ENCODE data around the gene UBA52. TPM values are rescaled to one million over a fixed set of nuclear protein-coding genes. Genes with fewer than 3 reads are reported as not detected.

UBA52 gene
- total and polyA plus RNA-seq, 2 experiments from 2014 or later = 470 to 561 TPM

- H3K36me3 ChIP-seq (replicated peaks; ENCODE audit: insufficient read depth, low read depth) = no peaks in the 10 kb centered on the region
- DNase-seq (ENCODE audit: low spot score) = no peak
- H2AFZ ChIP-seq = no peak overlapping the region
- TF ChIP-seq EZH2phosphoT487 (IDR thresholded peaks at IDR 0.05; ENCODE audit: low read depth, severe bottlenecking, unreplicated experiment) = no peak
- H3K27ac ChIP-seq = no peak overlapping the region
- no peaks in the 10 kb centered on the region for H4K20me1 ChIP-seq (ENCODE audit: insufficient read depth, poor library complexity, severe bottlenecking)
- H3K4me3 ChIP-seq = no peak overlapping the region
- no peaks in the 10 kb centered on the region for H3K9me2 ChIP-seq (replicated peaks; ENCODE audit: insufficient read depth)
- no peaks in the 10 kb centered on the region for H3K9me3 ChIP-seq (ENCODE audit: low read depth)
- no peak overlapping the region for H3K4me2 ChIP-seq
- H3K79me2 ChIP-seq = peaks cover 18% of the 10 kb centered on the region
- H3K4me1 ChIP-seq (ENCODE audit: insufficient read depth) = peaks cover 11% of the 10 kb centered on the region
- 88% methylated on average over 9 of the region's 9 CpGs for WGBS (ENCODE audit: low lambda C conversion rate, missing lambda C conversion rate)
- no peaks in the 10 kb centered on the region for H3K27me3 ChIP-seq
Observed at GRCh38 chr19:18523841-18524240, 47.8 kb upstream of the UBA52 start.

DNA sequence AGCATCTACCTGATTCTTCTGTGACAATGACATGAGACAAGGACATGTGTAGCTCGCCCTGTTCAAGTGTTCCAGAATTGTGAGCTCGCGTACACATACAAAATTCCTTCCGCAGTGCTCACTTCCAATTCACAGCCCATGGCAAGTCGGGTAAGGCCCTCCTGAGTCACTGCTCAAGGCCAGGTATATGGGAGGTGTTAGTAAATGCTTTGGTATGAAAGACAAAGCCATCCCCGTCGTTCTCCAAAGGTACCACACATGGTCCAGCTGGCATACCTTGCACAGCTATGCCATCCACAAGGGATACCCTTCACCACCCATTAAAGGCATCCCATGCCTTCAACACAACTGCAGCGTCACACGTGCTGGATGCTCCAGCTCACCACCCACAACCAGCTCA lies 45.3 kb upstream of the UBA52 start:
- no peaks in the 10 kb centered on the region for H3K4me1 ChIP-seq (ENCODE audit: insufficient read depth)
- TF ChIP-seq EZH2phosphoT487 (IDR thresholded peaks at IDR 0.05; ENCODE audit: low read depth, severe bottlenecking, unreplicated experiment) = no peak
- TF ChIP-seq EZH2 (IDR thresholded peaks at IDR 0.05; ENCODE audit: borderline replicate concordance) = no peak
- TF ChIP-seq CTCF (IDR thresholded peaks at IDR 0.05; ENCODE audit: poor library complexity) = no peak
- H2AFZ ChIP-seq = no peak overlapping the region

GRCh38 chr19:18529782-18530181 lies 41.9 kb upstream of the UBA52 start:
- H3K27ac ChIP-seq = no peak overlapping the region
- H3K4me1 ChIP-seq (ENCODE audit: insufficient read depth) = no peaks in the 10 kb centered on the region
- no peak overlapping the region for H2AFZ ChIP-seq
- H3K9me2 ChIP-seq (replicated peaks; ENCODE audit: insufficient read depth) = no peaks in the 10 kb centered on the region
- H3K27me3 ChIP-seq = no peaks in the 10 kb centered on the region
- no peak overlapping the region for H3K4me2 ChIP-seq
- no peak overlapping the region for H3K4me3 ChIP-seq
- WGBS (ENCODE audit: low lambda C conversion rate, missing lambda C conversion rate) = 90% methylated on average over 7 of the region's 7 CpGs
- no peaks in the 10 kb centered on the region for H4K20me1 ChIP-seq (ENCODE audit: insufficient read depth, poor library complexity, severe bottlenecking)
- no peak for TF ChIP-seq EZH2 (IDR thresholded peaks at IDR 0.05; ENCODE audit: borderline replicate concordance)
- no peak for TF ChIP-seq EZH2phosphoT487 (IDR thresholded peaks at IDR 0.05; ENCODE audit: low read depth, severe bottlenecking, unreplicated experiment)
- TF ChIP-seq CTCF (IDR thresholded peaks at IDR 0.05; ENCODE audit: poor library complexity) = no peak
- no peak for DNase-seq (ENCODE audit: low spot score)
- H3K9me3 ChIP-seq (ENCODE audit: low read depth) = no peaks in the 10 kb centered on the region
- no peaks in the 10 kb centered on the region for H3K79me2 ChIP-seq
- H3K36me3 ChIP-seq (replicated peaks; ENCODE audit: insufficient read depth, low read depth) = no peaks in the 10 kb centered on the region

More for the DNA sequence above, 45.3 kb upstream of the UBA52 start:
- Histone ChIP-seq H3K36me3 (replicated peaks; ENCODE audit: insufficient read depth, low read depth) (no peaks in the 10 kb centered on the region), H3K9me2 (replicated peaks; ENCODE audit: insufficient read depth) (no peaks in the 10 kb centered on the region), H3K9me3 (ENCODE audit: low read depth) (no peaks in the 10 kb centered on the region), H3K27ac (no peak overlapping the region), H3K79me2 (peaks cover 4% of the 10 kb centered on the region), H3K27me3 (no peaks in the 10 kb centered on the region), H3K4me2 (no peak overlapping the region), H3K4me3 (no peak overlapping the region), H4K20me1 (ENCODE audit: insufficient read depth, poor library complexity, severe bottlenecking) (no peaks in the 10 kb centered on the region)
- 89% methylated on average over 9 of the region's 9 CpGs for WGBS (ENCODE audit: low lambda C conversion rate, missing lambda C conversion rate)
- no peak for DNase-seq (ENCODE audit: low spot score)

GRCh38 chr19:18531485-18531884 lies 40.2 kb upstream of the UBA52 start:
- Histone ChIP-seq H4K20me1 (ENCODE audit: insufficient read depth, poor library complexity, severe bottlenecking) (no peaks in the 10 kb centered on the region), H3K4me1 (ENCODE audit: insufficient read depth) (no peaks in the 10 kb centered on the region), H3K27ac (no peak overlapping the region), H3K9me3 (ENCODE audit: low read depth) (no peaks in the 10 kb centered on the region), H3K4me2 (no peak overlapping the region), H3K27me3 (no peaks in the 10 kb centered on the region), H3K4me3 (no peak overlapping the region), H3K79me2 (no peaks in the 10 kb centered on the region), H3K36me3 (replicated peaks; ENCODE audit: insufficient read depth, low read depth) (no peaks in the 10 kb centered on the region), H3K9me2 (replicated peaks; ENCODE audit: insufficient read depth) (no peaks in the 10 kb centered on the region), H2AFZ (no peak overlapping the region)
- 97% methylated on average over 6 of the region's 9 CpGs for WGBS (ENCODE audit: low lambda C conversion rate, missing lambda C conversion rate)
- DNase-seq (ENCODE audit: low spot score) = no peak
- no peak for TF ChIP-seq EZH2 (IDR thresholded peaks at IDR 0.05; ENCODE audit: borderline replicate concordance)
- no peak for TF ChIP-seq CTCF (IDR thresholded peaks at IDR 0.05; ENCODE audit: poor library complexity)
- TF ChIP-seq EZH2phosphoT487 (IDR thresholded peaks at IDR 0.05; ENCODE audit: low read depth, severe bottlenecking, unreplicated experiment) = no peak

All from hepatocyte (in vitro differentiated cells).